GM23248 (cell line): ENCODE measurements around the gene ENOX2.

Experiments used
- EZH2 ChIP-seq: fragments of 200-600 bp; sonication (generic); IDR thresholded peaks from 2 replicates; pipeline ENCODE4 v1.6.1; 2018; ENCODE audit warnings: antibody characterized with exemption, mild to moderate bottlenecking; ENCODE audit not compliant: insufficient read depth, poor library complexity, severe bottlenecking
- EZH2phosphoT487 ChIP-seq: fragments of 200-600 bp; sonication (generic); IDR thresholded peaks from 2 replicates; pipeline ENCODE4 v1.6.1; 2018; ENCODE audit warnings: antibody characterized with exemption, moderate library complexity, mild to moderate bottlenecking, low read depth; ENCODE audit not compliant: insufficient read depth

DNA sequence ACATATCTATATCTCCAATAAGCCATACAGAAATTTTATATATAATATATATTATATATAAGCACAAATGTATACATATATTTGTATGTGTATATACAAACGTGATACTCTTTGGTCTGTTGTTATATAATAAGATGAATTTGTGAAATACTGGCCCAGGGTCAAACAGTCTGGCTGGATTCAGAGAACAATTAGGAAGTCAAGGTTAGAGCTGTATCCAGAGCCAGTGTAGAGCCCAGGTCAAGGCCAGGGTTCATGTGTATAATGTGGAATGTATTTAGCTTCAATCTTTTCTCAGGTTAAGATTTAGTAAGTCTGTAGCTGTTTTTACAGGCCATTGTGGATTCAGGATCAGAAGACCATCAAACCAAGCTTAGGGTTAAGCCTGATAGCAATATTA lies 3.8 kb upstream of the ENOX2 start:
- TF ChIP-seq EZH2phosphoT487 = no peak
- no peak for TF ChIP-seq EZH2
